ENCODE results near the gene SCN10A.

The SCN10A gene

GRCh38 chr3:38816026-38816425, at the start of gene SCN10A:
Gene SCN10A (minus strand): TSS chr3:38816217. CDS start chr3:38794010, 22,207 bp downstream.
- DNase-seq (ENCODE audit: low spot score), result no peak

- no peak for DNase-seq (ENCODE audit: low spot score)
These were observed 37.0 kb upstream of the SCN10A start for GRCh38 chr3:38853011-38853410.

GRCh38 chr3:38843898-38844297, 27.9 kb upstream of the SCN10A start:
- DNase-seq (ENCODE audit: low spot score), result peak; percentile 48

- DNase-seq (ENCODE audit: low spot score), result no peak
These were observed 26.4 kb upstream of the SCN10A start for GRCh38 chr3:38842266-38842965.

GRCh38 chr3:38840987-38841386, 25.0 kb upstream of the SCN10A start:
- no peak for DNase-seq (ENCODE audit: low spot score)

- DNase-seq (ENCODE audit: low spot score), result no peak
These were observed 21.3 kb upstream of the SCN10A start for GRCh38 chr3:38837358-38837757.

GRCh38 chr3:38836561-38836960, 20.5 kb upstream of the SCN10A start:
- no peak for DNase-seq (ENCODE audit: low spot score)

GRCh38 chr3:38835939-38836338, 19.9 kb upstream of the SCN10A start:
- DNase-seq (ENCODE audit: low spot score), result no peak

GRCh38 chr3:38834717-38835116, 18.7 kb upstream of the SCN10A start:
- no peak for DNase-seq (ENCODE audit: low spot score)

- no peak for DNase-seq (ENCODE audit: low spot score)
These were observed 18.1 kb upstream of the SCN10A start for GRCh38 chr3:38834110-38834509.

GRCh38 chr3:38829404-38829803, 13.4 kb upstream of the SCN10A start:
- no peak for DNase-seq (ENCODE audit: low spot score)

GRCh38 chr3:38828681-38829080, 12.7 kb upstream of the SCN10A start:
- DNase-seq (ENCODE audit: low spot score), result no peak

GRCh38 chr3:38827791-38828190, 11.8 kb upstream of the SCN10A start:
- no peak for DNase-seq (ENCODE audit: low spot score)

- no peak for DNase-seq (ENCODE audit: low spot score)
These were observed 10.0 kb upstream of the SCN10A start for GRCh38 chr3:38826001-38826400.

- DNase-seq (ENCODE audit: low spot score), result no peak
These were observed 8.3 kb upstream of the SCN10A start for GRCh38 chr3:38824349-38824748.

GRCh38 chr3:38823722-38824121, 7.7 kb upstream of the SCN10A start:
- no peak for DNase-seq (ENCODE audit: low spot score)

GRCh38 chr3:38823186-38823585, 7.2 kb upstream of the SCN10A start:
- no peak for DNase-seq (ENCODE audit: low spot score)

- no peak for DNase-seq (ENCODE audit: low spot score)
These were observed 4.2 kb downstream of the SCN10A start for GRCh38 chr3:38811822-38812221.

GRCh38 chr3:38805765-38806386, 10.1 kb downstream of the SCN10A start:
- peak; percentile 29 for DNase-seq (ENCODE audit: low spot score)

GRCh38 chr3:38805004-38805403, 11.0 kb downstream of the SCN10A start:
- DNase-seq (ENCODE audit: low spot score), result no peak

GRCh38 chr3:38800511-38800910, 15.5 kb downstream of the SCN10A start:
- no peak for DNase-seq (ENCODE audit: low spot score)

- no peak for DNase-seq (ENCODE audit: low spot score)
These were observed 22.3 kb downstream of the SCN10A start for GRCh38 chr3:38793721-38794120.

- DNase-seq (ENCODE audit: low spot score), result no peak
These were observed 23.0 kb downstream of the SCN10A start for GRCh38 chr3:38792983-38793382.

- no peak for DNase-seq (ENCODE audit: low spot score)
These were observed 33.9 kb downstream of the SCN10A start for GRCh38 chr3:38782148-38782547.

Data from cerebellar cortex (tissue), 1 donor.